HG02852 (cell line): ENCODE measurements around the gene ZGRF1.
"Not testable (repeated sequence)": the region's sequence is repeated elsewhere in the genome, so short reads cannot be mapped to it uniquely, and the experiment has no call there.

ENCODE experiments used
- ATAC-seq: cut with Tn5 transposase; IDR thresholded peaks from one replicate; pipeline ENCODE4 v1.9.1; 2021; ENCODE audit warnings: mild to moderate bottlenecking, moderate library complexity; ENCODE audit not compliant: unreplicated experiment

The ZGRF1 gene

DNA sequence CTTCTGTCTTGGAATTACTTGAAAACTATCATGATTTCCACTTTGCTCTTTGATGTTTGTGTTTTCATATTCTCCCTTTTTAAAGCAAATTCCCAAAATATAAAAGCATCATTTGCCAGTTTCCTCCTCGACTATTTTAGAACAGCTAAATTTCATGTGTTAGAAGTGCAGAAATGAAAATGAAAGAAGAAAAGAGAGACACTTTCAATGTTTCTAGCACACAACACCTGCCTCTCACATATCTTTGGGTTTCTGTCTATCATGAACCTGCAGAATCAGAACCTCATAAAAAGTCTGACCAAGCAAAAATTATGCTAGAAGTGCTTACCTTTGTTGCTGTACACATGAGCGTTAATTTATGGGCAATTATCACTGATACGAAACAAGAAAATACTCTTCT, 118.8 kb downstream of the ZGRF1 start:
- ATAC-seq, result no peak

DNA sequence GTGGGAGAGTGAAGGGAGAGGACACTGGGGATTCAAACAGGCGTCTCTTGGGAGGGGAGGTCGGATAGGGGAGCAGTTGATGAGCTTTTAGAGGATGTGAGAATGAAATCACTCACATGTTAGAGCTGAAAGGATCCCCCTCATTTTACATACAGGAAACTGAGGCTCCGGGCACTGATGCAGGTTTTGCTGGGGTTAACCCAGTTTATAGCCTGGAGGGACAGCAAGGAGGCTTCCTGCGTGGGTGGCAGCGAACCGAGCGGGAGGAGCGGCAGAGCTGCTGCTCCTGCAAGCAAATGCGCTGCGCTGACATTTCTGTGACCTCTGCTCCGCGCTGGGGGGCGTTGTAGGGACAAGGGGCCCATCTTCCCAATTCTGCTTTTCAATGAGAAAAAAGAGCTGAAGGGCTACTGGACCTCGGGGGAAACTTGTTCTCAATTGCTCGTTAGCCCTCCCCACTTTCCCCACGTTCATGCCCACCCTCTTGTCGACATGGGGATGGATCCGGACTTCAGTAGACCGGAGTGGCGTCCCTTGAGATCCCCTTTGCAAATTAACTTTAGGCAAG, 119.6 kb downstream of the ZGRF1 start:
- peak; percentile 14 for ATAC-seq

DNA sequence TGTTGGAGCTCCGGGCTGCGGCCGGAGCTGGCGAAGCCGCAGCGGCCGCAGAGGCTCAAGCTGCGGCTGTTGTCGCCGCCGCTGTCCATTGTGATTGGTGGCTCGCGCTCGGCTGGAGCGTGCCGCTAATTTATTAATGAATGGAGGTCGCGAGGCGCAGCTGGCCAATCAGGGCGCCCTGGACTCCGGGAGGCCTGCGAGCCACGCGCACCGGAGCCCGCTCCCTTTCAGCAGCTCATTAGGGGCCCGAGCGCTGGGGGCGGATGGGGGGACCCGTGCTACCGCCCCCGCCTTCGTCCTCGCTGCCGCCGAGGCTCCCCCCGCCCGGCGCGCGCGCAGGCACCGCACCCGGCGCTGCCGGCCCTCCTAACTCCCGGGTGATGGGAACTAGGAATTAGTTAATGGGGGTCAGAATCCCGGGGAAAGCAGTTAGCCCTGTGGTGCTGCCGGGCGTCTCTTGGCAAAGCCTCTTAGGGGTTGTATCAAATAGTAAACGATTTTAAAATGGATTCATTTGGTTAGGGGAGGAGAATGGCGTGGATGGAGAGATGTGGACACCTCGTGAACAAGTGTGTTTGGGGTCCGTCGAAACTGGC, 120.1 kb downstream of the ZGRF1 start:
- ATAC-seq, result no peak

DNA sequence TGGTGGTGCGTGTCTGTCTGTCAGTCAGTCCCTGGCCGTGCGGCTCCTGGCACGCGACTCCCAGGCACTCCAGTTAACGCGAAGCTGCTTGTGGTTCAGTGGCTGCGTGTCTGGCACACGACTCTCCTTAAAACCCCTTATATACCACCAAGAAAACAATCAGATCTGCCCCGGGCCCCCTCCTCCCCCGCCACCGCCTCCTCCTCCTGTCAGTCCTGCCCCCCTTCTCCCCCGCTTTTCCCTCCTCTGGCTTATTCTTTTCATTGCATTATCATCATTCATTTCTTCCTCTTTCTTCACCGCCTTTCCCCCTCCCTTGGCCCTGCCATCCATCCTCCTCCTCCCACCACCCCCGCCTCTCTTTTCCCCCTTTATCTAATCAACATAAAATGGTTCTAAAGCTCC, 120.6 kb downstream of the ZGRF1 start, which contains the start of gene NEUROG2:
Gene NEUROG2 (minus strand): TSS at position 115 of the 405 bp plus-strand sequence. CDS start 705 bp downstream, outside the sequence.
- ATAC-seq, result no peak

DNA sequence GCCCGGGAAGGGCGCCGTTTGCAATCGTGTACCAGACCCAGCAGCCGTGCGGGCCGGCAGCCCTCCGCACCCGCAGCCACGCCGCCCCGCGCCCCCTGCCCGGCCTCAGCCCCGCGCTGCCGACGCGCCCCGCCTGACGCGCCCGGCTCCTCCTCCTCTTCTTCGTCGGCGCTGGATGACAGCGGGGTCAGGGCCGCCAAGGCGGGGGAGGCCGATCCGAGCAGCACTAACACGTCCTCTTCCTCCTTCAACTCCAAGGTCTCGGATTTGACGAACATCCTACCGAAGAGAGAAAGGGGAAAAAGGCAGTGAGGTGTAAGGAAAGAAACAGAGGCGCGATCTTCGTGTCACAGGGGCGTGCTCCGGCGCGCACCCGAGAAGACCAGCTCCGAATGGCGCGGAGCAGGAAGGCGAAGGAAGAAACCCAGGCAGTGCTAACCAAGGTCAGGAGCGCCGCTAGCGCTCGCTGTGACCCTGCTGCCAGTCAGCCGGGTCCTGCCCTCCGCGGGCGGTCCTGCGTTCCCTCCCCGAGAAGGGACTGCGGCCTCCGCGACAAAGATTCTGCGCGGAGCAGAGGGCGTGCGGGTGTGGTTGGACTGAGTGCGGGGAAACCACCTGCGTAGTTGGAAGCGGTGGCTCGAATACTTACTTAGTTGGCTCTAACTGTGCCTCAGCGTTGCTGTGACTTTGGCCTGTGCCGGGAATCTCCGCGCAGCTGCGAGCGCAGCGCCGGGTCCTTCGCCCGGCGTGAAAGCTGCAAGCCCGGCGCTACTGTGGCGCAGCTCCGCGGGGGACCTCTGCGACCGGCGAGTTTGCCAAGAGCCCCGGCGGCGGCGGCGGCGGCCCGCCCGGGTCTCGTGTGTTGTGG, 121.3 kb downstream of the ZGRF1 start:
- ATAC-seq, result peak; percentile 34

DNA sequence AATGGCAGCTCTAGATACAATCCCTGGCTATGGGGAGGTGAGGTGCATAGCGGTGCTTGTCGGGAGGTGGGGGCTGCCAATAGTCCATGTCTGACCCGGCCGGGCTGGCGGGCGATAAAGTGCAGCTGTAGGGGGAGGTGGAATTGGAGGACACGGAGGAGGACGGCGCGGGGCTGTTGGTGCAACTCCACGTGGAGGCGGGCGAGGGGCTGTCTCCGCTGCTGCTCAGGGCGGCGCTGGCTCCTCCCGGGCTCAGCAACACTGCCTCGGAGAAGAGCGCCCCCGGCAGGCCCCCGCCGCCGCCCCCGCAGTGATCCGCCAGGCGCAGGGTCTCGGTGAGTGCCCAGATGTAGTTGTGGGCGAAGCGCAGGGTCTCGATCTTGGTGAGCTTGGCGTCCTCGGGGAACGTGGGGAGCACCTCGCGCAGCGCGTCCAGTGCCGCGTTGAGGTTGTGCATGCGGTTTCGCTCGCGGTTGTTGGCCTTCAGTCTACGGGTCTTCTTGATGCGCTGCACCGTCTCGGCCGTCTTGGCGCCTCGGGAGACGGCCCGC, 122.0 kb downstream of the ZGRF1 start:
- peak; percentile 11 for ATAC-seq

DNA sequence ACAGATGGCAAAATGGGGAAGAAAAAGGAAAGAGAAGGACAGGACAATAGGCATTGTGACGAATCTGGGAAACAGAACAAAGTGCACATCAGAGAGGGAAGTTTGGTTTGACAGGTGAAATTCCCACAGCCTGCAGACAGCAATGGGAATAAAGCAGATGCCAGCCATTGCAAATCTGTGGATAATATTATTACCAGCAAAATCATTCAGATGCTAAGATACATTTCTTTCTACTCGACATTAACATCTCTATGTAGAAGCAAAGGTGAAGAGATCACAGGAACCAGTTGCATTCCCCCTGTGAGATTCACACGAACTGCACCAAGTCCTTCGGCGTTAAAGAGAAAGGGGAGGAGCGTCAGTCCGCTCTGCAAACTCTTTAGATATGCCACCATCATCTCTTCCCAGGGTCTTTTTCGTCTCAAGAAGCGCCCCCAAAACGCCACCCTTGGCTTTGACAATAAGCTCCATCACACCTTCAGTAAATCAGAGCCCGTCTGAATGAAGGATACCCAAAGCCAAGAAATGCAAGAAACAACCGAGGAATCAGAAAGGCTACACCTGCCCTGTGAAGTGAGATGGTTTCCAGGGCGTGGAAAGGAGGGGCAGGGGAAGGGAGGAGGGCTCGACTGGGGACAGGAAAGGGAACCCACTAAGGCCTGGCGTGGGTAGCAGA, 122.6 kb downstream of the ZGRF1 start:
- peak; percentile 14 for ATAC-seq

DNA sequence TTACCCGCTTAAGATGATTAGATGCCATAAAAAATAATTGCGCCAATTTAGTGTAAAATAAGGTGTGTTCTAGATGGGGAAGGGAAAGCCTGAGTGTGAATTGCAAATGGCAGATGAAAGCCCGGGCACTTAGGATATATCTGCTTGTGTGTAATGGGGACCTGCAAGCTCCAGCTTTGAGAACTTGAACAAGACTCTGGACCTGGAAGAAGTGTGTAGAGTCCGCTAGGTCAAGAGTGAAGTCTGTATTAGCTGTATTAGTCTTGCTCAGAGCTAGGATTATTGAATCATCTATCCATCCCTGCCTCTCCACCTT, 124.9 kb downstream of the ZGRF1 start:
- ATAC-seq, result no peak

DNA sequence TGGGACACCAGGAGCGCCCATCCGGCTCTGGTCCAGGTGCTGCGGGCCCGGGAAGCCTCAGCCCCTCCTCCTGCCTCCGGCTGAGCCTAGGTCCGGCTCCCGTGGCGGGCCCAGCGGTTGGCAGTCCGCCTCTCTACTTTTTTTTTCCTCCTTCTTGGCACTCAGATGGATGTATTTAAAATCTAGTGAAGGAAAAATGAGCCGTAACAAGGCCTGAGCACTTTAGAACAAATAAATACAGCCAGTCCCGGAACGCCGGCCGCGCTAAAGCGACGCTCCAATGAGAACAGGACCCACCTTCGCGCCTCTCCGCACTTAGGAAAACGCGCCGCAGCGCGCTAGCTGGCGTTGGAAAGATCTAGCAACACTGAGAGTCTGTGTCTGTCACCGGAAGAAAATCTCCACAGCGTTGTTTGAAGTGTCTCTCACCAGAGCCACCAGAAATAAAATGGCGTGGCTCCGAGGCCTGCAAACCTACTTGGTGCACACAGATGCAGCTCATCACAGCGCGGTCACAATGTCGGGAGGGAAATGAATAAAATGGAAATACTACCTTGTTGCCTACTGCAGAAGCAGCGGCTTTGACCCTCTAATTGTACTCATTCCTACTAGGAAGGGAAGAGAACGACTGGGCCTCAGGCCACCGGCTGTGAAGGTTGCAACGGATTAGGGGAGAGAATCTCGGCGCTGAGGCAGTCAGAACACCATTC, 125.5 kb downstream of the ZGRF1 start:
- no peak for ATAC-seq

DNA sequence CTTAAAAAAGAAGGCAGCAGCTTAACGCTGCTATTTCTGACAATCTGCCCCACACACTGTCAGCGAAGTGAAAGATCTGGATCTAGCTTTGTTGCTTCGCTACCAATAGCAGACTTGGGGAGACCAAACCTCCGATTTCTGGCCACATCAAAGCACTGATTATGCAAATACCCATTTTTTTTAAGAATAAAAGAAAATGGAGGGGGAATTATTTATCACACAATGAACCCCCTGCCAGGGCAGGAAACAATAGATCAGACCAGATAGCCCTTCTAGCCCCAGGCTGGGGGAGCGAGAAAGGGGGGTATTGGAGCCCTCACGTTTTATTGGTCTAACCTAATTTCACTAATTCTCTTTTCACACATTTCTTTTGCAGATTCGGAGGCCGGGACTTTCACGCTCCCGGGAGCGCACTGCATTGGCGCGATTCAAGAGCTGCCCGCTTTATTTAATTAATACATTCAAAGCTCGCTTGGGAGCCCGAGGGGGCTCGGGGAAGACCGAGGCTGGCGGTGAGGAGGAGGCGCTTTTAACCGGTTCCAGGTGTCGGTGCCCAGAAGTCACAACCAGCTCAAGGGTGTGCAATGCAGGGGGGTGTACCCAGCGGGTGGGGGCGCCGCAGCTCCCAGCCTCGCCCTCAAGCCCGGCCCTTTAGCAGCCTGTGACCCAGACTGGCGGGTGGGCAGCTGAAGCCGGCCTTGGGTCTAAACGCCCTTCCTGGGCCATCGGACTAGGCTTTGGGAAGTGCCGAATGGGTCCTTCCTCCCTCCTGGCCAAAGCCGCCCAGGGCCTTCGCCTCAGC, 126.2 kb downstream of the ZGRF1 start:
- ATAC-seq, result no peak

DNA sequence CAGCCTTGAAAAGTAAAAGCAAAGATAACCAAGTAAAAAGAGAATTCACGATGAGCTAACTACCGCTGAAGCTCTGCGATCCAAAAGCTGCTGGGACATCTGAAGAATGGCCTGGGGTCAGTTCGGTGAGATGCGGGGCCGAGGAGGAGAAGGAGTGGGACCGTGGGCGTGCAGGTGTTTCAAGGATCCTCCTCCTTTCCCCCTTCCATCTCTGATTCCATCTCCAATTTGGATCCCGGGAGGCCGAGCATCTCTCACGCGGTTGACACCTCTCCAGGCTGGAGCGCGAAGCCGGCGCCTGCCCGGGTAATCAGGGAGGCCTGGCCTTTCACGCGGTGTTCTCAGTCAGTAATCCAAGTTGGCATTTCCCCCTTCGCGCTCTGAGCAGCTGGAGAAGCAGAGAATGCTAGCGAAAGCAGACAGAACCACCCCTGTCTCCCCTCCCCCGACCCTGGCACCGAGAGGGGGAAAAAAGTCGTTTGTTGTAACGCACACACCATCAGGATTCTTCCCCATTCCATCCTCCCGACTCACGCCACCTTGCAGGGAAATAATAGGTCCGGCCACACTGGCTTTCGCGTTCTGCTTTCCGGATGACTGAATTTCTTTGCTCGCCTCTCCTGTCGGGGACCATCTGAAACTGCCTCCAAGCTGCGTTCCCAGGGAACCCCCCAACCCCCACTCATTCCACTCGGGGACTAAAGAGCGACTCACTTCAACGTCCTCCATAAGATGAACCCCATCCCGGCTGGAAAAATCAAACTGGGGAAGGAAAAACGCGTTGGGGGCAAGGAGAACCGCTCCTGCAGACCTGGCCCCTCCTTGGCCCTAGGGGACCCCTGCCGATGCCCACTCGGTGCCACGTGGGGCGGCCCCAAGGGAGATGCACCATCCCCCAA, 127.2 kb downstream of the ZGRF1 start:
- ATAC-seq, result no peak

DNA sequence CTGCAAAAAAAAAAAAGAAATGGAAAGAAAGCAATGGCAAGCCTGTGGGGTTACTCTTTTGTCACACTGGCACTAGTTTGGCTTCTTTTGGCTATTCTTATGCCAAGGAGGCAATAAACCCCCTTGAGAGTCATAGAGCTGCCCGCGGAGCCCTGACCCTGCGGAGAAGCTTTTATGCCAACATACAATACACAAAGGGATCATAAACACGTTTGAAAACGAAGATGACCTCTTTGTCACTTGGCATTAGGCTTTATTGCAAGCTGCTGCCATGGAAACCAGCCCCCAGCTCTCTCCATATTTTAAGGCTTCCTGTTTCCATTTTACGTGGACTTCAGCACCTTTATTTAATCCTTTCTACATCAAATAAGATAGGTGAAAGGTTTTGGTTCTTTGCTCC, 128.4 kb downstream of the ZGRF1 start:
- no peak for ATAC-seq

DNA sequence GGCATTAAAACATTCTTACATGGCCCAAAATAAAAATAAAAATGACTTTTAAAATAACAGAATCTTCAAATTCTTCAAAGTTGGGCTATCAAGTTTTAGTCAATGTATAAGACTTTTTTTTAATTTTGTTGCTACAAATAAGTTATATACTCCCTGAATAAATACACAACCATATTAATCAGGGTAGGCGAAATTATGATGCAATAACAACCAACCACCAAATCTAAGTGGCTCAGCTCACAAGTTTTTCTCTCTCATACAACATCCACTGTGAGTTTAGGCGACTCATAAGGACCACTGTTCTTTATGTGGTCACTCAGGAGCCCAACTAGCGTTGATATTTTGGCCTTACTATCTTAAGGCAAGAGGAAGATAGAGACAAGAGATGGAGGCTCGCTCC, 131.9 kb downstream of the ZGRF1 start:
- no peak for ATAC-seq

DNA sequence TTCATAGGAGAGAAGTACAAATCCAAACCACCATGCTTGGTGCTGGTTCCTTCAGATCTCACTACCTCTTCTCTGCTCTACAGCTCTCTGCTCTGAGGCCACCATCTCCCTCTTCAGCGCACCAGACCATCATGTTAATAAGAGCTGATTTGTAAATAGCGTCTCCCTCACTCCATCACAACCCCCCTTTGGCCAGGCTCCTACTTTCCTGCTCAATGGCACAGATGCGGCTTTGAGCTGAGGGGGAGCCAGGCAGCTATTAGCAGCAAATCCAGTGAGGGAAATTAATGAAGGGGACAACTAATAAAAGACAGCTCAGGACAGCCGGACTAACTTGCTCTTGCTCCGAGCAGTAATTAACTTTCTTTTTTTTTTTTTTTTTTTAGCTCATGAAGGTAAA, 133.8 kb downstream of the ZGRF1 start:
- ATAC-seq, result no peak

DNA sequence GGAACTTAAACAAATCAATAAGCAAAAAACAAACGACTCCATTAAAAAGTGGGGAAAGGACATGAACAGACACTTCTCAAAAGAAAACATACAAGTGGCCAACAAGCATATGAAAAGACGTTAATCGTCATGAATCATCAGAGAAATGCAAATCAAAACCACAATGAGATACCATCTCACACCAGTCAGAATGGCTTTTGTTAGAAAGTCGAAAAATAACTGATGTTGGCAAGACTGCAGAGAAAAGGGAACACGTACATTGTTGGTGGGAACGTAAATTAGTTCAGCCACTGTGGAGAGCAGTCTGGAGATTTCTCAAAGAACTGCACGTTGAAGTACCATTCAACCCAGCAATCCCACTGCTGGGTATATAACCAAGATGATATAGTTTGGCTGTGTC, 144.4 kb downstream of the ZGRF1 start:
- no peak for ATAC-seq

DNA sequence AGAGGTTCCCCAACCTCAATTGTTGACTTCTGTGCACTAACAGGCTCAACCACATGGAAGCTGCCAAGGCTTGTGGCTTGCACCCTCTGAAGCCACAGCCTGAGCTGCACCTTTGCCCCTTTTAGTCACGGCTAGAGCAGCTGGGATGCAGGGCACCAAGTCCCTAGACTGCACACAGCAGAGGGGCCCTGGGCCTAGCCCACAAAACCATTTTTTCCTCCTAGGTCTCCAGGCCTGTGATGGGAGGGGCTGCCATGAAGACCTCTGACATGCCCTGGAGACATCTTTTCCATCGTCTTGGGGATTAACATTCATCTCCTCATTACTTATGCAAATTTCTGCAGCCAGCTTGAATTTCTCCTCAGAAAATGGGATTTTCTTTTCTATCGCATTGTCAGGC, 145.9 kb downstream of the ZGRF1 start:
- ATAC-seq, result not testable (repeated sequence)
